AG04450 (cell line): Measurements from ENCODE around the gene NSD2. TPM values are rescaled to one million over a fixed set of nuclear protein-coding genes. Genes with fewer than 3 reads are reported as not detected.
A peak's percentile ranks its signal among the peaks of the same experiment; 100 is the strongest.

Experiments
- CTCF ChIA-PET: fragments of 300-600, 350-600 bp; formaldehyde crosslinking; extraction: SDS; loops from one replicate; lab custom pipeline; 2022; ENCODE audit warnings: antibody characterized with exemption, inconsistent platforms; lab: Charles Lee
- POLR2A ChIA-PET: fragments of 350-600 bp; formaldehyde crosslinking; extraction: SDS; loops from one replicate; lab custom pipeline; 2021; ENCODE audit warnings: antibody characterized with exemption, inconsistent platforms; lab: Yijun Ruan, JAX
- DNase-seq: peaks from one replicate; pipeline ENCODE4 v3.0.0-alpha.2; 2011; ENCODE audit warnings: low read depth, low spot score
- H3K27ac ChIP-seq: one replicate; pipeline ENCODE4 v1.5.1; 2012; ENCODE audit warnings: low read depth, low read length, control low read depth
- H3K27me3 ChIP-seq: one replicate; pipeline ENCODE4 v1.6.0; 2012; ENCODE audit warnings: low read length; ENCODE audit not compliant: control insufficient read depth, insufficient read depth
- H3K4me3 ChIP-seq: 2 replicates; pipeline ENCODE4 v1.5.1; 2011; ENCODE audit warnings: mild to moderate bottlenecking, low read depth, low read length, control low read depth
- H3K9me3 ChIP-seq: 2 replicates; pipeline ENCODE4 v1.5.1; 2012; ENCODE audit warnings: low read length; ENCODE audit not compliant: control insufficient read depth, insufficient read depth
- polyA plus RNA-seq: library from polyadenylated mRNA; depleted of rRNA; stranded (reverse); fragments of >200 nt; gene quantifications from 2 replicates; pipeline ENCODE4 v1.2.3, GENCODE V29; 2011
- TF ChIP-seq, protein P1 (sequence below): IDR thresholded peaks from 2 replicates; pipeline ENCODE4 v1.5.1; 2011; ENCODE audit warnings: low read depth, low read length, control low read depth, inconsistent platforms

Gene NSD2
- polyA plus RNA-seq, 1 experiment = 26.4 TPM

DNA sequence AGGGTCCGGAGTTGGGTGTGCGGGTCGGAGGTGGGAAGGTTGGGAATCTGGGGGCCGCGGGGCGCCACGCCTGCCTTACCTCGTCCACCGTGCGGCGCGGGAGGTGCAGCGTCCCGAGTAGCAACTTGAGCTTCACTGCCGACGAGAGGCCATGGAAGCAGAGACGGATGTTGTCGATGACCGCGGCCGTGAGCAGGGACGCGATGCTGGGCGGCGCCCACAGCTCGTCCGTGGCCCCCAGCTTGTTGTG lies 137.4 kb downstream of the NSD2 start:
- DNase-seq = no peak
- TF ChIP-seq, protein P1, sequence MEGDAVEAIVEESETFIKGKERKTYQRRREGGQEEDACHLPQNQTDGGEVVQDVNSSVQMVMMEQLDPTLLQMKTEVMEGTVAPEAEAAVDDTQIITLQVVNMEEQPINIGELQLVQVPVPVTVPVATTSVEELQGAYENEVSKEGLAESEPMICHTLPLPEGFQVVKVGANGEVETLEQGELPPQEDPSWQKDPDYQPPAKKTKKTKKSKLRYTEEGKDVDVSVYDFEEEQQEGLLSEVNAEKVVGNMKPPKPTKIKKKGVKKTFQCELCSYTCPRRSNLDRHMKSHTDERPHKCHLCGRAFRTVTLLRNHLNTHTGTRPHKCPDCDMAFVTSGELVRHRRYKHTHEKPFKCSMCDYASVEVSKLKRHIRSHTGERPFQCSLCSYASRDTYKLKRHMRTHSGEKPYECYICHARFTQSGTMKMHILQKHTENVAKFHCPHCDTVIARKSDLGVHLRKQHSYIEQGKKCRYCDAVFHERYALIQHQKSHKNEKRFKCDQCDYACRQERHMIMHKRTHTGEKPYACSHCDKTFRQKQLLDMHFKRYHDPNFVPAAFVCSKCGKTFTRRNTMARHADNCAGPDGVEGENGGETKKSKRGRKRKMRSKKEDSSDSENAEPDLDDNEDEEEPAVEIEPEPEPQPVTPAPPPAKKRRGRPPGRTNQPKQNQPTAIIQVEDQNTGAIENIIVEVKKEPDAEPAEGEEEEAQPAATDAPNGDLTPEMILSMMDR = no peak
- ChIA-PET POLR2A (interaction anchor here (1.4 kb wide), 1 partner anchor 51 kb away, joined by 4 read pairs; no protein-coding TSS in a partner anchor), CTCF (interaction anchor here (1.2 to 1.3 kb wide), 2 partner anchors 8 to 30 kb away, joined by 3 to 4 read pairs; no protein-coding TSS in a partner anchor)
- H3K4me3 ChIP-seq = peak overlapping the region; percentile 100
- no peak overlapping the region for H3K27ac ChIP-seq
- H3K27me3 ChIP-seq = no peaks in the 10 kb centered on the region
- H3K9me3 ChIP-seq = no peaks in the 10 kb centered on the region; the same call in 1 of the 2 replicates

- TF ChIP-seq, protein P1 = peak; percentile 31; the same call in 1 of the 2 replicates
- Histone ChIP-seq H3K27me3 (no peaks in the 10 kb centered on the region), H3K27ac (peak within 1 kb of the TSS; percentile 87), H3K4me3 (peak within 1 kb of the TSS; percentile 100), H3K9me3 (no peaks in the 10 kb centered on the region; the same call in 1 of the 2 replicates)
- ChIA-PET POLR2A (interaction anchor here (0.5 to 1.4 kb wide), 2 partner anchors 51 to 301 kb away, joined by 4 read pairs; no protein-coding TSS in a partner anchor), CTCF (interaction anchor here (0.6 to 1.3 kb wide), 4 partner anchors 8 to 174 kb away, joined by 3 to 4 read pairs (median 3); no protein-coding TSS in a partner anchor)
- peak; percentile 76 for DNase-seq
Observed at GRCh38 chr4:2008921-2009650, 137.9 kb downstream of the NSD2 start, which contains the start of gene NELFA. TSS of gene NELFA (minus strand) at chr4:2008974. CDS start at chr4:2008959, 15 bp downstream.

DNA sequence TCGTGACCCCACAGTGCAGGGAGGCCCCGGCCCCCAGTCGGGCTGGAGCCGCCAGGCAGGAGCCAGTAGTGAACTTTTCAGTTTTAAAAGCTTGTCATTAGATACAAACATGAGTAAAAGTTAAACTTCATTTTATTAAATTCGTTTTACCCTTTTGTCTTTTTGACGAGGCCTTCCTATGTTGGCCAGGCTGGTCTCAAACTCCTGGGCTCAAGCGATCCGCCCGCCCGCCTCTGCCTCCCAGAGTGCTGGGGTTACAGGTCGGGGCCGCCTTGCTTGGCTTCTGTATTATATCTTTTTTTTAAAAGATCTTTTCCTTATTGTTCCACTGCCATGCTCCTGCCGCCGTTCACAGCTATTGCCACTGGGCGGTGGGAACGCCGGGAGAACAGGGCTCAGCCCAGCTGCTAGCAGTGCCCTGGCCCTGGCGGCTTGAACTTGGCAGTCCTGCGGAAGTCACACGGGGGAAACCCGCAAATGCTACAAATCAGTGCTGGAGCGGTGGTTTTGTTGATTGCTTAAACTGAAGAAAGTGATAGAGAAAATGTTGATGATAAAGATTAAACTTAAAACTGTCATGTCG lies 138.5 kb downstream of the NSD2 start:
- Histone ChIP-seq H3K27me3 (peaks cover 3% of the 10 kb centered on the region), H3K4me3 (peak overlapping the region; percentile 100), H3K27ac (peak overlapping the region; percentile 39), H3K9me3 (no peaks in the 10 kb centered on the region; the same call in 1 of the 2 replicates)
- DNase-seq = no peak
- POLR2A ChIA-PET = interaction anchor here (0.5 to 1.4 kb wide), 3 partner anchors 52 to 302 kb away, joined by 3 to 4 read pairs (median 4); no protein-coding TSS in a partner anchor
- TF ChIP-seq, protein P1 = peak; percentile 38
- CTCF ChIA-PET = interaction anchor here (0.6 to 1.2 kb wide), 3 partner anchors 8 to 174 kb away, joined by 3 read pairs; no protein-coding TSS in a partner anchor

DNA sequence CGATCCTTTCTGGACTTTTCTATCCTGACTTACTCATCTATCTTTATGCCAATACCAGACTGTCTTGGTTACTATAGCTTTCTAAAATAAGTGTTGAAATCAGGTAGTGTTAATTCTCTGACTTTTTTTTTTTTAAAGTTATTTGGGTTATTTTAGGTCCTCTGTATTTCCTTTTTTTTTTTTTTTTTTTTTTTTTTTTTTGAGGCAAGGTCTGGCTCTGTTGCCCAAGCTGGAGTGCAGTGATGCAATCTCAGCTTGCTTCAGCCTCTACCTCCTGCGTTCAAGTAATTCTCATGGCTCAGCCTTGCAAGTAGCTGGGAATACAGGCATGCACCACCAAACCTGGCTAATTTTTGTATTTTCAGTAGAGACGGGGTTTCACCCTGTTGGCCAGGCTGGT lies 140.4 kb downstream of the NSD2 start:
- peaks cover 9% of the 10 kb centered on the region for H3K27me3 ChIP-seq
- no peak for DNase-seq
- no peak overlapping the region for H3K27ac ChIP-seq

More for the DNA sequence above, 140.4 kb downstream of the NSD2 start:
- H3K4me3 ChIP-seq = no peak overlapping the region
- TF ChIP-seq, protein P1 = no peak
- ChIA-PET CTCF (interaction anchor here (0.7 kb wide), 1 partner anchor 34 kb away, joined by 5 read pairs; no protein-coding TSS in a partner anchor), POLR2A (interaction anchor here (0.7 kb wide), 1 partner anchor 1095 kb away, joined by 4 read pairs; no protein-coding TSS in a partner anchor)
- H3K9me3 ChIP-seq = no peaks in the 10 kb centered on the region; the same call in 1 of the 2 replicates
